Mesodermal cell (in vitro differentiated cells): ENCODE data around the gene PXMP4.

Experiments
- H3K27ac ChIP-seq: 2 replicates; pipeline ENCODE4 v1.7.0; 2013; ENCODE audit warnings: mild to moderate bottlenecking, low read depth, low read length, moderate library complexity; ENCODE audit not compliant: severe bottlenecking
- H3K36me3 ChIP-seq: 2 replicates; pipeline ENCODE4 v1.7.1; 2013; ENCODE audit warnings: mild to moderate bottlenecking, low read length, moderate library complexity; ENCODE audit not compliant: control insufficient read depth, insufficient read depth
- H3K4me1 ChIP-seq: one replicate; pipeline ENCODE4 v1.7.1; 2013; ENCODE audit warnings: mild to moderate bottlenecking, low read length; ENCODE audit not compliant: insufficient read depth, control insufficient read depth, poor library complexity, severe bottlenecking
- H3K4me3 ChIP-seq: 2 replicates; pipeline ENCODE4 v1.7.0; 2013; ENCODE audit warnings: low read length, control low read depth, mild to moderate bottlenecking; ENCODE audit not compliant: insufficient read depth, poor library complexity, severe bottlenecking; ENCODE audit errors: extremely low read depth
- H3K9me3 ChIP-seq: 2 replicates; pipeline ENCODE4 v1.7.1; 2013; ENCODE audit warnings: mild to moderate bottlenecking, low read length, moderate library complexity; ENCODE audit not compliant: control insufficient read depth
- WGBS, 2 experiments: methylation state at CpG; one replicate each; pipeline ENCODE4 v1.1.5; 2013; ENCODE audit warnings: missing lambda C conversion rate in 2 of 2; ENCODE audit not compliant: insufficient coverage in 2 of 2; 5-methylcytosine and 5-hydroxymethylcytosine counted together

PXMP4 gene

DNA sequence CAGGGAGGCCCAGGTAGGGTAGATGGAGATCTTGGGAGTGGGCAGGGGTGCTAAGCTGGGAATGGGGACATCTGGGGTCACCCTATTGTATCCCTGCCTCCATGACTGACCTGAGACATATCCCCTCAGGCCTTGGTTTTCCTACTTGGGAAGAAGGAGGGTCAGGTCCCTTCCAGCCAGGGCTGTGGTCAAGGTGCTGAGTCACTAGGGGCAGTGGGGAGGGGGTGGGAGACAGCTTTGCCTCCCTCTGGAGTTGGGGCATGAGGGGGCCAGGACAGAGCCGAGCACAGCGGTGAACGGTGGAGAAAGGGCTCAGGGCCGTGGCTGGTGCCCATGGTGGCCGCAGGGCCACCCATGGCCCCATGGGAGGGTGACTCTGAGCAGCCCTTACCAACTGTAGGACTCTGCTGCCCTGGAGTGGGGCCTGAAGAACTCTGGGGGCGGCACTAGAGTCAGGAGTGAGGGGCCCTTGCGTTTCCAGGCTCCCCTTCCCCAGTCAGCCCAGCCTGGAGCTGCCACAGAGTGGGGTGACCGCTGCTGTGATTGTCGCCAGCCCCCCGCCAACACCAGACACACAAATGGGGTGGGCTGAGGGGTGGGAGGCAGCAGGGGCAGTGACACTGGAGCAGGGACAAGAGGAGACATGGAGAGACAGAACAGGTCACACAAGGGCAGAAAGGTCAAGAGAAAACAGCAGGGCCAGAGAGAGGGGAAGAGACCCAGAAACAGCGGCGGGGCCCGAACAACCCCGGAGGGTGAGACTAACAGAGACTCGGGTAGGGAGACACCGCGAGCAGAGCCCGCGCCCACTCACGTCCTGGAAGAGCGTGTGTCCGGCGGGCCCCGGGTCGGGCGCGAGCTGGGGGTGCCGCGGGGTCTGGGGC, 46.5 kb downstream of the PXMP4 start:
- H3K4me3 ChIP-seq, result peak overlapping the region; percentile 69
- peaks cover 67% of the 10 kb centered on the region for H3K36me3 ChIP-seq
- H3K4me1 ChIP-seq, result peaks cover 23% of the 10 kb centered on the region
- no peaks in the 10 kb centered on the region for H3K9me3 ChIP-seq
- peak overlapping the region; percentile 49 for H3K27ac ChIP-seq
- WGBS, 2 experiments, result 2 to 4% methylated on average over 15 to 26 of the region's 29 CpGs

- no peak overlapping the region for H3K27ac ChIP-seq
- H3K36me3 ChIP-seq, result peaks cover 66% of the 10 kb centered on the region
- no peaks in the 10 kb centered on the region for H3K9me3 ChIP-seq
- H3K4me3 ChIP-seq, result peak overlapping the region; percentile 69
- peaks cover 23% of the 10 kb centered on the region for H3K4me1 ChIP-seq
- WGBS, 2 experiments, result 54 to 71% methylated on average over 3 to 4 of the region's 4 CpGs
Observed at GRCh38 chr20:33673114-33673409, 47.0 kb downstream of the PXMP4 start.

DNA sequence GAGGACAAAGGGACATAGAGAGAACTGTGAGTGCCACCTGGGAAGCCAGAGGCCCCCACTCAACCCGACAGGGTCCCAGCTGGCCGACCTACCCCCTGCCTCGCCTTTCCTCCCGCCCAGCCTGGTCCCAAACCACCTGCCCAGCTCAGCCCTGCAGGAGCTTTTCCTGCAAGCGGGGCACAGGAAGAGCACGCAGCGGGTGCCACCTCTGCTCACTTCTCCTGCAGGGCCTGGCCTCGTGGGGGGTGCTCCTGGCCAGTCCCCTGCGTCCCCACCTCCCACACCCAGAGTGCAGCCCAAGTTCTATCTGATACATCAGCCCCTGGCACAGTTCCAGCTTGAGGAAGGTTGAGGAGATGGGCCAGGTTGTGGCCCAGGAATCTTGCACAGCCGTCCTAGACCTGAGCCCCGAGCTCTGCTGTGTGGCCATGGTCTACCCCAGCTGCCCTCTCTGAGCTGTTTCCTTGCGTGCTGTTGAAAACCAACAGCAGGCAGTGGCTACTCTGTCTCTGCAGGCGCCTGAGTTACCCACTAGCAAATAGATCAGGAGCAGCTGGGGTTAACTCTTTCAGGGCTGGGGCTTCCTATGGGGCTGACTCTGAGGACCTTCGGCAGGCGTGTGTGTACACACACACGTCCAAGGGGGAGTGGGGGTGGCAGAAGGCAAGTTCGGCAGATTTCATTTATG, 47.5 kb downstream of the PXMP4 start:
- Histone ChIP-seq H3K36me3 (peaks cover 61% of the 10 kb centered on the region), H3K4me3 (peak overlapping the region; percentile 69), H3K9me3 (no peaks in the 10 kb centered on the region), H3K4me1 (peaks cover 23% of the 10 kb centered on the region), H3K27ac (no peak overlapping the region)
- WGBS, 2 experiments, result 56 to 72% methylated on average over 11 to 16 of the region's 17 CpGs

- WGBS, 2 experiments, result 92 to 94% methylated on average over 6 to 7 of the region's 8 CpGs
- Histone ChIP-seq H3K4me3 (no peak overlapping the region), H3K4me1 (peaks cover 23% of the 10 kb centered on the region), H3K36me3 (peaks cover 53% of the 10 kb centered on the region), H3K27ac (no peak overlapping the region), H3K9me3 (no peaks in the 10 kb centered on the region)
Observed at GRCh38 chr20:33671573-33672288, 48.4 kb downstream of the PXMP4 start.

GRCh38 chr20:33670715-33671499, 49.2 kb downstream of the PXMP4 start:
- H3K36me3 ChIP-seq, result peaks cover 45% of the 10 kb centered on the region
- H3K9me3 ChIP-seq, result no peaks in the 10 kb centered on the region
- WGBS, 2 experiments, result 96 to 98% methylated on average over 4 to 6 of the region's 6 CpGs
- no peak overlapping the region for H3K4me3 ChIP-seq
- no peak overlapping the region for H3K27ac ChIP-seq
- peaks cover 29% of the 10 kb centered on the region for H3K4me1 ChIP-seq

GRCh38 chr20:33669873-33670640, 50.1 kb downstream of the PXMP4 start:
- H3K4me1 ChIP-seq, result peaks cover 21% of the 10 kb centered on the region
- H3K4me3 ChIP-seq, result no peak overlapping the region
- no peak overlapping the region for H3K27ac ChIP-seq
- H3K9me3 ChIP-seq, result no peaks in the 10 kb centered on the region
- WGBS, 2 experiments, result 92 to 93% methylated on average over 10 to 11 of the region's 13 CpGs
- H3K36me3 ChIP-seq, result peaks cover 46% of the 10 kb centered on the region

GRCh38 chr20:33669224-33669623, 50.9 kb downstream of the PXMP4 start:
- Histone ChIP-seq H3K4me1 (peaks cover 22% of the 10 kb centered on the region), H3K27ac (no peak overlapping the region), H3K36me3 (peaks cover 46% of the 10 kb centered on the region), H3K9me3 (no peaks in the 10 kb centered on the region), H3K4me3 (no peak overlapping the region)
- WGBS, 2 experiments, result 90% methylated on average over 5 of the region's 5 CpGs; no CpG with 5 or more reads in 1 of the 2 experiments

GRCh38 chr20:33668466-33669155, 51.5 kb downstream of the PXMP4 start:
- Histone ChIP-seq H3K9me3 (no peaks in the 10 kb centered on the region), H3K36me3 (peaks cover 46% of the 10 kb centered on the region), H3K27ac (no peak overlapping the region), H3K4me3 (no peak overlapping the region), H3K4me1 (peaks cover 20% of the 10 kb centered on the region)
- 95 to 96% methylated on average over 12 of the region's 13 CpGs for WGBS, 2 experiments

- no peaks in the 10 kb centered on the region for H3K9me3 ChIP-seq
- peaks cover 13% of the 10 kb centered on the region for H3K4me1 ChIP-seq
- peak overlapping the region; percentile 22 for H3K4me3 ChIP-seq
- peaks cover 46% of the 10 kb centered on the region for H3K36me3 ChIP-seq
- WGBS, 2 experiments, result 66 to 75% methylated on average over 43 to 44 of the region's 47 CpGs
- H3K27ac ChIP-seq, result no peak overlapping the region
Observed at GRCh38 chr20:33667676-33668465, 52.2 kb downstream of the PXMP4 start.
